ENCODE data around the gene FCER2.

Gene FCER2

GRCh38 chr19:7734220-7735203 lies 32.6 kb upstream of the FCER2 start:
- DNase-seq = peak in 1 of 58 donors; percentile 10

GRCh38 chr19:7733376-7733775 lies 31.4 kb upstream of the FCER2 start:
- no peak for DNase-seq

GRCh38 chr19:7732045-7732444 lies 30.1 kb upstream of the FCER2 start, which contains the start of gene CLEC4G:
Gene CLEC4G, minus strand, starts transcription at chr19:7732110. Its CDS starts 8 bp downstream, at chr19:7732102.
- no peak for DNase-seq

GRCh38 chr19:7731615-7732014 lies 29.7 kb upstream of the FCER2 start:
- no peak for DNase-seq

- DNase-seq = no peak
Observed at GRCh38 chr19:7731218-7731595, 29.3 kb upstream of the FCER2 start.

- peak in 1 of 58 donors; percentile 38 for DNase-seq
Observed at GRCh38 chr19:7730286-7731217, 28.6 kb upstream of the FCER2 start.

- DNase-seq = peak in 1 of 58 donors; percentile 38
Observed at GRCh38 chr19:7729831-7730285, 27.9 kb upstream of the FCER2 start.

GRCh38 chr19:7729211-7729610 lies 27.3 kb upstream of the FCER2 start:
- no peak for DNase-seq

- no peak for DNase-seq
Observed at GRCh38 chr19:7725791-7726190, 23.9 kb upstream of the FCER2 start.

GRCh38 chr19:7722231-7722651 lies 20.3 kb upstream of the FCER2 start:
- DNase-seq = no peak

GRCh38 chr19:7720351-7720750 lies 18.4 kb upstream of the FCER2 start:
- no peak for DNase-seq

GRCh38 chr19:7718668-7719067 lies 16.7 kb upstream of the FCER2 start:
- no peak for DNase-seq

- DNase-seq = no peak
Observed at GRCh38 chr19:7716762-7717161, 14.8 kb upstream of the FCER2 start.

- DNase-seq = no peak
Observed at GRCh38 chr19:7715671-7716070, 13.7 kb upstream of the FCER2 start.

GRCh38 chr19:7710616-7711015 lies 8.7 kb upstream of the FCER2 start:
- no peak for DNase-seq

- DNase-seq = no peak
Observed at GRCh38 chr19:7709932-7710460, 8.1 kb upstream of the FCER2 start.

- no peak for DNase-seq
Observed at GRCh38 chr19:7706955-7707456, 5.1 kb upstream of the FCER2 start.

- no peak for DNase-seq
Observed at GRCh38 chr19:7706188-7706954, 4.4 kb upstream of the FCER2 start.

GRCh38 chr19:7705387-7706187 lies 3.7 kb upstream of the FCER2 start:
- DNase-seq = peak in 2 of 58 donors; percentile 2

Data from anterior cingulate cortex (tissue), 58 donors.